Glutamatergic neuron (in vitro differentiated cells): ENCODE measurements around the gene ZNF488. TPM values are rescaled to one million over a fixed set of nuclear protein-coding genes. Genes with fewer than 3 reads are reported as not detected.

Experiments
- DNase-seq: peaks from one replicate; pipeline ENCODE4 v3.0.0; 2022
- H3K27ac Mint-ChIP-seq: one replicate; pipeline ENCODE4 v1.8.0; 2020; ENCODE audit warnings: mild to moderate bottlenecking, mixed read lengths, inconsistent platforms; ENCODE audit not compliant: unreplicated experiment
- H3K27me3 Mint-ChIP-seq: one replicate; pipeline ENCODE4 v1.8.0; 2020; ENCODE audit warnings: mild to moderate bottlenecking, moderate library complexity, mixed read lengths, inconsistent platforms; ENCODE audit not compliant: unreplicated experiment
- H3K36me3 Mint-ChIP-seq: one replicate; pipeline ENCODE4 v1.8.0; 2020; ENCODE audit warnings: mild to moderate bottlenecking, mixed read lengths, inconsistent platforms; ENCODE audit not compliant: unreplicated experiment
- H3K4me1 Mint-ChIP-seq: one replicate; pipeline ENCODE4 v1.8.0; 2020; ENCODE audit warnings: mild to moderate bottlenecking, low read depth, mixed read lengths, inconsistent platforms; ENCODE audit not compliant: unreplicated experiment
- H3K4me3 Mint-ChIP-seq: one replicate; pipeline ENCODE4 v1.8.0; 2020; ENCODE audit warnings: mild to moderate bottlenecking, mixed read lengths, inconsistent platforms; ENCODE audit not compliant: unreplicated experiment
- H3K9me3 Mint-ChIP-seq: one replicate; pipeline ENCODE4 v1.8.0; 2020; ENCODE audit warnings: mild to moderate bottlenecking, moderate library complexity, mixed read lengths, inconsistent platforms; ENCODE audit not compliant: unreplicated experiment
- total RNA-seq: library from RNA; stranded (reverse); fragmentation: NEBNext Ultra II Directional; extraction: Animal tissue kit (Norgen Biotek cat#: 25700); gene quantifications from one replicate; pipeline ENCODE4 v1.2.1, GENCODE V29; 2021; ENCODE audit not compliant: unreplicated experiment
- TF ChIP-seq, protein P1 (sequence below): fragments of 200-600 bp; sonication (generic); IDR thresholded peaks from one replicate; pipeline ENCODE4 v1.5.0; 2021; ENCODE audit not compliant: partially characterized antibody, unreplicated experiment

Gene ZNF488
- total RNA-seq, 1 donor from 2014 or later: 3.3 TPM

- H3K27ac Mint-ChIP-seq: no peak overlapping the region
- H3K4me3 Mint-ChIP-seq: no peak overlapping the region
- no peak for DNase-seq
- H3K4me1 Mint-ChIP-seq: peaks cover 3% of the 10 kb centered on the region
- TF ChIP-seq, protein P1, sequence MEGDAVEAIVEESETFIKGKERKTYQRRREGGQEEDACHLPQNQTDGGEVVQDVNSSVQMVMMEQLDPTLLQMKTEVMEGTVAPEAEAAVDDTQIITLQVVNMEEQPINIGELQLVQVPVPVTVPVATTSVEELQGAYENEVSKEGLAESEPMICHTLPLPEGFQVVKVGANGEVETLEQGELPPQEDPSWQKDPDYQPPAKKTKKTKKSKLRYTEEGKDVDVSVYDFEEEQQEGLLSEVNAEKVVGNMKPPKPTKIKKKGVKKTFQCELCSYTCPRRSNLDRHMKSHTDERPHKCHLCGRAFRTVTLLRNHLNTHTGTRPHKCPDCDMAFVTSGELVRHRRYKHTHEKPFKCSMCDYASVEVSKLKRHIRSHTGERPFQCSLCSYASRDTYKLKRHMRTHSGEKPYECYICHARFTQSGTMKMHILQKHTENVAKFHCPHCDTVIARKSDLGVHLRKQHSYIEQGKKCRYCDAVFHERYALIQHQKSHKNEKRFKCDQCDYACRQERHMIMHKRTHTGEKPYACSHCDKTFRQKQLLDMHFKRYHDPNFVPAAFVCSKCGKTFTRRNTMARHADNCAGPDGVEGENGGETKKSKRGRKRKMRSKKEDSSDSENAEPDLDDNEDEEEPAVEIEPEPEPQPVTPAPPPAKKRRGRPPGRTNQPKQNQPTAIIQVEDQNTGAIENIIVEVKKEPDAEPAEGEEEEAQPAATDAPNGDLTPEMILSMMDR: no peak
- no peaks in the 10 kb centered on the region for H3K36me3 Mint-ChIP-seq
- peaks cover 6% of the 10 kb centered on the region for H3K9me3 Mint-ChIP-seq
- H3K27me3 Mint-ChIP-seq: peaks cover 17% of the 10 kb centered on the region
These were observed 57.7 kb downstream of the ZNF488 start for GRCh38 chr10:47326306-47326926.

DNA sequence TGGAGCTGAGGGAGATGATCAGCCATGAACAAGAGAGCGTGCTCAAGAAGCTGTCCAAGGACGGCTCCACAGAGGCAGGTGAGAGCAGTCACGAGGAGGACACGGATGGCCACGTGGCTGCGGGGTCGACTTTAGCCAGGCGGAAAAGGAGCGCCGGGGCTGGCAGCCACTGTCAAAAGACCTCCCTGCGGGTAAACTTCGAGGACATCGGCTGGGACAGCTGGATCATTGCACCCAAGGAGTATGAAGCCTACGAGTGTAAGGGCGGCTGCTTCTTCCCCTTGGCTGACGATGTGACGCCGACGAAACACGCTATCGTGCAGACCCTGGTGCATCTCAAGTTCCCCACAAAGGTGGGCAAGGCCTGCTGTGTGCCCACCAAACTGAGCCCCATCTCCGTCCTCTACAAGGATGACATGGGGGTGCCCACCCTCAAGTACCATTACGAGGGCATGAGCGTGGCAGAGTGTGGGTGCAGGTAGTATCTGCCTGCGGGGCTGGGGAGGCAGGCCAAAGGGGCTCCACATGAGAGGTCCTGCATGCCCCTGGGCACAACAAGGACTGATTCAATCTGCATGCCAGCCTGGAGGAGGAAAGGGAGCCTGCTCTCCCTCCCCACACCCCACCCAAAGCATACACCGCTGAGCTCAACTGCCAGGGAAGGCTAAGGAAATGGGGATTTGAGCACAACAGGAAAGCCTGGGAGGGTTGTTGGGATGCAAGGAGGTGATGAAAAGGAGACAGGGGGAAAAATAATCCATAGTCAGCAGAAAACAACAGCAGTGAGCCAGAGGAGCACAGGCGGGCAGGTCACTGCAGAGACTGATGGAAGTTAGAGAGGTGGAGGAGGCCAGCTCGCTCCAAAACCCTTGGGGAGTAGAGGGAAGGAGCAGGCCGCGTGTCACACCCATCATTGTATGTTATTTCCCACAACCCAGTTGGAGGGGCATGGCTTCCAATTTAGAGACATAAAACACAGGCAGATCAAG, 58.5 kb downstream of the ZNF488 start:
- Mint-ChIP-seq H3K36me3 (no peaks in the 10 kb centered on the region), H3K27ac (no peak overlapping the region), H3K9me3 (peaks cover 6% of the 10 kb centered on the region), H3K4me1 (peaks cover 8% of the 10 kb centered on the region), H3K4me3 (no peak overlapping the region), H3K27me3 (peaks cover 17% of the 10 kb centered on the region)
- no peak for DNase-seq
- TF ChIP-seq, protein P1: no peak

DNA sequence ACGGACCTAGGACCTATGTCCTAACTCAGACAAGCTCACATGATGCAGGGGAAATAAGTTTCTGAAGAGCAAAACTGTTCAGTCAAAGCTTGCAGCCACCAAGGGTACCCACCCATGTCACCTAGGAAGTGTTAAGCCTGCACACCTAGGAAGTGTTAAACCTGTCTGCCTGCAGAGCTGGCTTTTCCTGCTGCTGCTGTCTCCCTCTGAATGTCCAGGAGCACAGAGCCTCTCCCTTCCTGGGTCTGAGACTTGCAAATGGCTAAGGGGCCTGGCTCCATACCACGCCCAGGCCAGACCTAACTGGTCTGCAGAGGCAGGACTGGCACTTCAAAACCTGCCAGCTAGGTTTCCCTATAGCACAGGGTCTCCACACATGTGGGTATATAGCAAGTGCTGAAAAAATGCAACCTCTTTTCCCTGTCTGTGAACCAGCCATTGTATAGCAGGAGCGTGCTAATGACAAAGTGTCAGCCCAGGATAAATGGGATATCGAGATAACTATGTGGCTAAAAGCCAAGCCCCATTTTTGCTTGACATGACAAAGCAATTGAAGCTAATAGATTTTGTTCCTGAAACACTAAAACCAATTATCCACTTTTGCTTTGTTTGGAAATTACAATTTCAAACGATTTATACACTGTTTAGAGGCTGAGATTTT, 60.3 kb downstream of the ZNF488 start:
- H3K36me3 Mint-ChIP-seq: no peaks in the 10 kb centered on the region
- TF ChIP-seq, protein P1: no peak
- no peak for DNase-seq
- peaks cover 6% of the 10 kb centered on the region for H3K9me3 Mint-ChIP-seq
- peaks cover 17% of the 10 kb centered on the region for H3K27me3 Mint-ChIP-seq
- H3K4me1 Mint-ChIP-seq: peaks cover 8% of the 10 kb centered on the region
- no peak overlapping the region for H3K27ac Mint-ChIP-seq
- no peak overlapping the region for H3K4me3 Mint-ChIP-seq

GRCh38 chr10:47323087-47323486, 61.0 kb downstream of the ZNF488 start:
- Mint-ChIP-seq H3K27me3 (peaks cover 14% of the 10 kb centered on the region), H3K4me3 (no peak overlapping the region), H3K36me3 (no peaks in the 10 kb centered on the region), H3K4me1 (peaks cover 8% of the 10 kb centered on the region), H3K27ac (no peak overlapping the region), H3K9me3 (peaks cover 6% of the 10 kb centered on the region)
- TF ChIP-seq, protein P1: no peak
- no peak for DNase-seq
